DMS114 treated with DMSO at 0.1 percent for 48 hours (cell line): ENCODE data around the gene DLL1.

Source experiments
- DNase-seq: peaks from one replicate; lab custom pipeline; 2025; ENCODE audit not compliant: unreplicated experiment; lab: John Stamatoyannopoulos, UW

Gene DLL1

GRCh38 chr6:170295510-170296422 is 4.9 kb upstream of the DLL1 start:
- DNase-seq = no peak

GRCh38 chr6:170294813-170295509 is 4.1 kb upstream of the DLL1 start:
- no peak for DNase-seq

- no peak for DNase-seq
Measured at GRCh38 chr6:170294298-170294730, 3.4 kb upstream of the DLL1 start.

- no peak for DNase-seq
Measured at GRCh38 chr6:170293341-170294231, 2.7 kb upstream of the DLL1 start.

- DNase-seq = no peak
Measured at GRCh38 chr6:170292407-170293158, 1.7 kb upstream of the DLL1 start.

GRCh38 chr6:170292111-170292406 is 1.2 kb upstream of the DLL1 start:
- DNase-seq = no peak

GRCh38 chr6:170291271-170292110 is 613 bp upstream of the DLL1 start:
- DNase-seq = no peak

GRCh38 chr6:170289951-170290295 is 955 bp downstream of the DLL1 start:
- no peak for DNase-seq

- no peak for DNase-seq
Measured at GRCh38 chr6:170289180-170289931, 1.5 kb downstream of the DLL1 start.

- DNase-seq = no peak
Measured at GRCh38 chr6:170288852-170289179, 2.1 kb downstream of the DLL1 start.

- DNase-seq = no peak
Measured at GRCh38 chr6:170288091-170288631, 2.7 kb downstream of the DLL1 start.

- no peak for DNase-seq
Measured at GRCh38 chr6:170287371-170287876, 3.5 kb downstream of the DLL1 start.

GRCh38 chr6:170286934-170287265 is 4.0 kb downstream of the DLL1 start:
- DNase-seq = no peak

GRCh38 chr6:170286246-170286933 is 4.5 kb downstream of the DLL1 start:
- no peak for DNase-seq

- DNase-seq = no peak
Measured at GRCh38 chr6:170285482-170285881, 5.4 kb downstream of the DLL1 start.

GRCh38 chr6:170284866-170285469 is 5.9 kb downstream of the DLL1 start:
- DNase-seq = no peak

GRCh38 chr6:170284126-170284773 is 6.6 kb downstream of the DLL1 start:
- DNase-seq = no peak
